SU-DHL-6 (cell line): ENCODE data around the gene MLN.

ENCODE experiments used
- H2AFZ ChIP-seq: fragments of 200-600 bp; sonication (generic); 2 replicates; pipeline ENCODE4 v1.6.1; 2014; ENCODE audit warnings: low read depth, mild to moderate bottlenecking, moderate library complexity, mixed read lengths, antibody characterized with exemption, low read length; ENCODE audit not compliant: severe bottlenecking
- H3F3A ChIP-seq: fragments of 200-600 bp; shearing (Covaris generic); 2 replicates; pipeline ENCODE4 v1.6.0; 2016; ENCODE audit warnings: antibody characterized with exemption, mild to moderate bottlenecking; ENCODE audit not compliant: insufficient read depth
- H3K27ac ChIP-seq: fragments of 200-600 bp; sonication (generic); 2 replicates; pipeline ENCODE4 v1.5.1; 2016; ENCODE audit warnings: low read depth, mild to moderate bottlenecking, low read length, moderate library complexity, mixed read lengths
- H3K27me3 ChIP-seq: fragments of 200-600 bp; sonication (generic), shearing (Covaris generic); 2 replicates; pipeline ENCODE4 v1.6.0; 2014; ENCODE audit warnings: mild to moderate bottlenecking, low read length
- H3K36me3 ChIP-seq: fragments of 200-600 bp; sonication (generic); 2 replicates; pipeline ENCODE4 v1.6.1; 2014; ENCODE audit warnings: mild to moderate bottlenecking, low read length, mixed read lengths
- H3K4me2 ChIP-seq: fragments of 300-600, 200-600 bp; shearing (Covaris generic), sonication (generic); 2 replicates; pipeline ENCODE4 v1.6.0; 2014; ENCODE audit warnings: low read length, low read depth, mild to moderate bottlenecking; ENCODE audit not compliant: poor library complexity, severe bottlenecking
- H3K4me3 ChIP-seq: fragments of 200-600 bp; sonication (generic); 2 replicates; pipeline ENCODE4 v1.5.1; 2014; ENCODE audit warnings: antibody characterized with exemption, low read length, mild to moderate bottlenecking, mixed read lengths; ENCODE audit not compliant: insufficient read depth, poor library complexity, severe bottlenecking
- H3K79me2 ChIP-seq: fragments of 200-600 bp; sonication (generic); 2 replicates; pipeline ENCODE4 v1.6.1; 2014; ENCODE audit warnings: mild to moderate bottlenecking, low read length, moderate library complexity; ENCODE audit not compliant: insufficient read depth
- H3K9ac ChIP-seq: fragments of 200-600 bp; sonication (generic); 2 replicates; pipeline ENCODE4 v1.7.0; 2014; ENCODE audit warnings: mild to moderate bottlenecking, low read length
- H3K9me2 ChIP-seq: fragments of 200-600 bp; sonication (generic); replicated peaks from 2 replicates; pipeline ENCODE4 v1.6.1; 2014; ENCODE audit warnings: low read length; ENCODE audit not compliant: insufficient read depth
- H3K9me3 ChIP-seq: fragments of 200-600 bp; sonication (generic); 2 replicates; pipeline ENCODE4 v1.6.1; 2014; ENCODE audit warnings: low read length, mixed read lengths; ENCODE audit not compliant: insufficient read depth
- H4K20me1 ChIP-seq: fragments of 200-600 bp; sonication (generic); 2 replicates; pipeline ENCODE4 v1.6.1; 2014; ENCODE audit warnings: low read depth, mild to moderate bottlenecking, antibody characterized with exemption, low read length, moderate library complexity, mixed read lengths
- CTCF ChIP-seq: fragments of 200-600 bp; sonication (generic); IDR thresholded peaks from one replicate; pipeline ENCODE4 v1.5.1; 2017; ENCODE audit warnings: antibody characterized with exemption, mild to moderate bottlenecking, low read length, moderate library complexity; ENCODE audit not compliant: insufficient read depth, poor library complexity, severe bottlenecking
- EZH2phosphoT487 ChIP-seq: fragments of 200-600 bp; sonication (generic), shearing (Covaris generic); conservative IDR thresholded peaks from 2 replicates; pipeline ENCODE4 v1.6.1; 2018; ENCODE audit warnings: mild to moderate bottlenecking, antibody characterized with exemption, low read length, moderate library complexity, mixed read lengths

MLN gene

DNA sequence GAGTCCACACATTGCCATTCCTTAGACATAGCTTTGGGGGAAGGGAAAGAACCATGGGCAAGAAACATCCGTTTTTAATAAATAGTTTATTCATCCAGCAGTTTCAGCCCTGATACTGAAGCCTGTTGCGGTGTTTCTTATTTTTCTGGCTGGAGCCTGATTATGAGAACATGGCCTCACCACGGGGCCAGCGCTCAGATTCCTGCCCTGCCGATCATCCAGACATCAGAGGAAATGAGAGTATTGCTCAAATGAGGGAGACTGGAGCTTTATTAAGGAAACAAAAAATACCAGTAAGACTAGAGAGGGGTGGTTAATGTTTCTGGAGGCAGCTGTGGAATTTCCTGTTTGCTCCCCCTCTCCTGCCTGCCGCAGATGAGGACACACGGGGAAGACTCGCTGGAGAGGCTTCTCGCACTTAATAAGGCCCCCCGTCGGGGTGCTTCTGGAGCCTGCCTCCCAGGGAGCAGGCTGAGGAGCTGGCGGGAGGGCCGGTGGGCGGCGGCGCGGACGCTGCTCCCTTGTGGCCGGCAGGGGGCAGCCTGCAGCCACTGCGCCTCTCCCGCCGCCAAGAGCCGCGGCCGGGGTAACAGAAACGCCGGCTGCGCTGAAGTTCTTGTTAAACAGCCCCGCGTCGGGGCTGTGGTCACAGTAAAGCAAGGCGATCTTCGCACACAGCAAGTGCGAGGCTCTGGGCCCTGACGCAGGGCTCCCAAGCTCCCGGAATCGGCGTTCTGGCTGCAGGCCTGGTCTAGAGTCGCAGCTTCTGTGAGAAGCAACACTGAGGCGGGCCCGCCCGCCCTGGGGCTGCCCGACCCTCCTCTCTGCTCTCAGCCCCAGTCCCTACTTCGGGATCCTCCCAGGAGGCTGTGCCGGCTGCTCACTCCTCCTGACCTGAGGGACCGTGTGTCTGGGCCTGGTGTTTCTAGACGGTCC, 32.4 kb downstream of the MLN start:
- Histone ChIP-seq H3K9me2 (no peaks in the 10 kb centered on the region), H3K9me3 (no peaks in the 10 kb centered on the region), H3K27ac (no peak overlapping the region), H2AFZ (no peak overlapping the region), H3K27me3 (no peaks in the 10 kb centered on the region), H3K4me2 (no peak overlapping the region), H3K36me3 (no peaks in the 10 kb centered on the region), H4K20me1 (no peaks in the 10 kb centered on the region), H3K9ac (no peak overlapping the region), H3K4me3 (no peak overlapping the region), H3K79me2 (no peaks in the 10 kb centered on the region), H3F3A (no peaks in the 10 kb centered on the region)
- TF ChIP-seq EZH2phosphoT487, result no peak
- peak; percentile 99 for TF ChIP-seq CTCF

- H3K9me3 ChIP-seq, result no peaks in the 10 kb centered on the region
- no peaks in the 10 kb centered on the region for H3K36me3 ChIP-seq
- H3K9me2 ChIP-seq, result no peaks in the 10 kb centered on the region
- no peak overlapping the region for H3K4me3 ChIP-seq
- H3F3A ChIP-seq, result no peaks in the 10 kb centered on the region
- H4K20me1 ChIP-seq, result no peaks in the 10 kb centered on the region
- TF ChIP-seq CTCF (no peak), EZH2phosphoT487 (no peak)
- no peak overlapping the region for H3K4me2 ChIP-seq
- no peak overlapping the region for H2AFZ ChIP-seq
- no peaks in the 10 kb centered on the region for H3K27me3 ChIP-seq
- H3K27ac ChIP-seq, result no peak overlapping the region
- H3K79me2 ChIP-seq, result no peaks in the 10 kb centered on the region
- H3K9ac ChIP-seq, result no peak overlapping the region
These were observed 33.0 kb downstream of the MLN start for GRCh38 chr6:33770833-33771145.

- H3K36me3 ChIP-seq, result no peaks in the 10 kb centered on the region
- no peak overlapping the region for H3K4me3 ChIP-seq
- no peak overlapping the region for H3K4me2 ChIP-seq
- no peak overlapping the region for H3K27ac ChIP-seq
- H3F3A ChIP-seq, result no peaks in the 10 kb centered on the region
- TF ChIP-seq CTCF (no peak), EZH2phosphoT487 (no peak)
- H3K9me2 ChIP-seq, result no peaks in the 10 kb centered on the region
- H4K20me1 ChIP-seq, result no peaks in the 10 kb centered on the region
- no peaks in the 10 kb centered on the region for H3K79me2 ChIP-seq
- no peak overlapping the region for H3K9ac ChIP-seq
- no peaks in the 10 kb centered on the region for H3K9me3 ChIP-seq
- no peak overlapping the region for H2AFZ ChIP-seq
- H3K27me3 ChIP-seq, result no peaks in the 10 kb centered on the region
These were observed 33.5 kb downstream of the MLN start for GRCh38 chr6:33770124-33770832.
